Measurements from ENCODE around the gene SALL1.

DNA sequence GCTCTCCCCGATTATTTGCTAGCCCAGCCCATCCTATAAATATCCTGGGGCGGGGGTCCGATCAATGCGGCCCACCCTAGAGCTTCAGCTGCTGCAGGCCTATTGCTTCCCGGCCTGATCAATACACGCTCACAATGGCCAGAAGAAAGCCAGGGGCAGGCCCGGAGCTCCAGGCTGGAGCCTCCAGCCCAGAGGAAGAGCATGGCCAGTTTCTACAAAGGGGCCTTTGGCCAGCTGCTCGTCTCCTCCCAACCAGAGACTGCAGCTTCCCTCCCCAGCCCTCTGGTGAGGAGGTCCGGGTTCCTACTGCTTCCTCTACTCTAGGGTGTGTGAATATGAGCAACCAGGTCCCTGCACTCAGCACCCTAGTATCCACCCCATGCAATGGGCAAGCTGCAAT is 36.7 kb downstream of the SALL1 start:
- TF ChIP-seq, protein P1, sequence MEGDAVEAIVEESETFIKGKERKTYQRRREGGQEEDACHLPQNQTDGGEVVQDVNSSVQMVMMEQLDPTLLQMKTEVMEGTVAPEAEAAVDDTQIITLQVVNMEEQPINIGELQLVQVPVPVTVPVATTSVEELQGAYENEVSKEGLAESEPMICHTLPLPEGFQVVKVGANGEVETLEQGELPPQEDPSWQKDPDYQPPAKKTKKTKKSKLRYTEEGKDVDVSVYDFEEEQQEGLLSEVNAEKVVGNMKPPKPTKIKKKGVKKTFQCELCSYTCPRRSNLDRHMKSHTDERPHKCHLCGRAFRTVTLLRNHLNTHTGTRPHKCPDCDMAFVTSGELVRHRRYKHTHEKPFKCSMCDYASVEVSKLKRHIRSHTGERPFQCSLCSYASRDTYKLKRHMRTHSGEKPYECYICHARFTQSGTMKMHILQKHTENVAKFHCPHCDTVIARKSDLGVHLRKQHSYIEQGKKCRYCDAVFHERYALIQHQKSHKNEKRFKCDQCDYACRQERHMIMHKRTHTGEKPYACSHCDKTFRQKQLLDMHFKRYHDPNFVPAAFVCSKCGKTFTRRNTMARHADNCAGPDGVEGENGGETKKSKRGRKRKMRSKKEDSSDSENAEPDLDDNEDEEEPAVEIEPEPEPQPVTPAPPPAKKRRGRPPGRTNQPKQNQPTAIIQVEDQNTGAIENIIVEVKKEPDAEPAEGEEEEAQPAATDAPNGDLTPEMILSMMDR (conservative IDR thresholded peaks at IDR 0.05; ENCODE audit: low read length), result no peak
- TF ChIP-seq EZH2phosphoT487 (IDR thresholded peaks at IDR 0.05; ENCODE audit: borderline replicate concordance), result no peak

All from Loucy (cell line).